GM18520 (cell line): ENCODE data around the gene FBXL16.
A peak's percentile ranks its signal among the peaks of the same experiment; 100 is the strongest.

Experiments
- ATAC-seq: cut with Tn5 transposase; IDR thresholded peaks from one replicate; pipeline ENCODE4 v1.9.1; 2021; ENCODE audit not compliant: unreplicated experiment

Gene FBXL16

DNA sequence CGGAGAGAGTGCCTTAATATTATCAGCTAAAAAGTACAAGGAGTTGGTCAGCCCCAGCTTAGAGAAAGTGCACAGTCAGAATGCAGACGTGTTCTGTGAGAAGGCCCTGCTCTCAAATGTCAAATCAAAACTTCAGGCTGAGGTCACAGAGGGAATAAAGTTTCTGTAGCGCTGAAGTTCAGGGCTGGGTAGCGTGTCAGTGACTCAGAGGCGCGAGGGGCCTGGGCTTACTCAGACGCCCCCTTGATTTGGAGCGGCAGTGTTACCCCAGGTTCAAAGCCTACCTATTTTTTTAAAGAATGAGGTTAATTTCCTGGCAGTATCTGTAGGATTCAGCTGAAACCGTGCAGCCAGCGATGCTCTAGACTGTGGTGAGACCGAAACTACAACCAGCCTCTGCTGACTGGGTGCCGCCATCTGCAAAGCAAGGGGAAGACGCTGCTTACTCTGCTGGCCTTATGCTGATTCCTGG, 30.4 kb upstream of the FBXL16 start:
- no peak for ATAC-seq

DNA sequence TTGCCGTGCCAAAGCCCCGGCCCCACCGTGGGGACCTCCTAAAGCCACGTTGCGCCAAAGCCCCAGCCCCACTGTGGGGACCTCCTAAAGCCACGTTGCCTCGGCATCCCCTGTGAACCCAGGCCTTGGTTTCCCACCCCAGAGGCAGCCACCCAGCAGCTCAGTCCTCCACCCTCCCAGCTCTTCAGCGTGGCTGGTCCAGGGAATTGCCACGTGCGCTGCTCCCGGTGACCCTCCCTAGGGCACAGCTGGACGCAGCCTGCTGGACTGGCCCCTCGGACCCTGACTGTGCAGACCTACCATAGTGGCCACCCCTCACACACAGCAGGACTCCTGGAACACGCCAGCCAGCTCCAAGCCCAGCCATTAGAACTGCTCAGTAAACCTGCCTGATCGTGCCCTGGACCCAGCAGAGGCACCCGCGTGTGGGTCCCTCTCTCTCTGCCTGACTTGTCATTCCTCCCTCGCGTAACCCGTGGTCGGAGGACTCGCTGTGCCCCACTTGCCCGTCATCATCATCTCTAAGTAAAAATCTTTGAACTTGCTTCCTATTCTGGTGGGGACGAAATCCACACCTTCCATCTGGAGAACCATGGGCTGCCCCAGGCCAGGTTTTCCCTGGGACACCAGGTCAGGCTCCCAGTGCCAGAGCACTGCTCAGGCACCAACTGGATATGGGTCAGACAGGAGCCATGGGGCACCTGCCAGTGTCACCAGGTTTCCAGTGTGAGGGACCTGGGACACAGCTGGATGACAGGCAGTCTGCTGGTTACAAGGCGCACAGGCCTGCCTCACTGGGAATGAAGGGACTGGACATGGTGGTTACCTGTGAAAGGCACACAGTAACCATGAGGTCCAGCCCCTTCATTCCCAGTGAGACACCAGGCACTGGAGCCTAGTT, 29.6 kb upstream of the FBXL16 start:
- no peak for ATAC-seq

DNA sequence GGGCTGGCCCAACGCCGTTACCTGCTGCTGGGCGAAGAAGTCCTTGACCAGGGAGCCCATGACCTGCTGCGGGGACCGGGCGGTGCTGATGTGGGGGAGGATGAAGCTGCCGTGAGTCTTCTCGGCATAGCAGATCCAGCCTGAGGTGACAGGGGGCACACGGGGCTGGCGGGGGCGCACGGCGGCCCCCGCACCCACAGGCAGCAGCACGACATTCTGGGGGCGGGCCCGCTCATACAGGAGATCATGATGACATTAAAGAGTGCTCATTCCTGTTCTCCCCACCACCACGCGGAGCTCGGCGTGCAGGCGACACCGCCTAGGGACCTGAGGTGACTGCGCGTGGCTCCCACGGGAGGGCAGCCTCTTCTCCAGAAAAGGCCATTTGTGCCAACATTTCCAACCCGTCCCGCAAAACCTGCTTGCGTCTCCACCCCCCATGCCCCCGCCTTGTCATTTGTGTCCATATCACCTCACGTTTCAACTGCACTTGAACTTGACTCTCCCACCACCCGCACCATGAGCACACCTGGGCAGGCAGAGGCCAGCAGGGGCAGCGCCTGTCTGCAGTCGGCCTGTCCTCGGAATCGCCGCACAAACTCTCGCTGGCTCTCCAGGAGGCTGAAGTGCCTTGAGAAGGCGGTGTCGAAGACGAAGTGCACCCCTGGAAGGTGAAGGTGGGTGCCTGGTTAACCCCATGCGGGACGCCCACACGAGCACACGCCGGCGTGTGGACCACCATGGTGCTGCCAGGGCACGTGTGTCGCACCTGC, 28.8 kb upstream of the FBXL16 start:
- no peak for ATAC-seq

DNA sequence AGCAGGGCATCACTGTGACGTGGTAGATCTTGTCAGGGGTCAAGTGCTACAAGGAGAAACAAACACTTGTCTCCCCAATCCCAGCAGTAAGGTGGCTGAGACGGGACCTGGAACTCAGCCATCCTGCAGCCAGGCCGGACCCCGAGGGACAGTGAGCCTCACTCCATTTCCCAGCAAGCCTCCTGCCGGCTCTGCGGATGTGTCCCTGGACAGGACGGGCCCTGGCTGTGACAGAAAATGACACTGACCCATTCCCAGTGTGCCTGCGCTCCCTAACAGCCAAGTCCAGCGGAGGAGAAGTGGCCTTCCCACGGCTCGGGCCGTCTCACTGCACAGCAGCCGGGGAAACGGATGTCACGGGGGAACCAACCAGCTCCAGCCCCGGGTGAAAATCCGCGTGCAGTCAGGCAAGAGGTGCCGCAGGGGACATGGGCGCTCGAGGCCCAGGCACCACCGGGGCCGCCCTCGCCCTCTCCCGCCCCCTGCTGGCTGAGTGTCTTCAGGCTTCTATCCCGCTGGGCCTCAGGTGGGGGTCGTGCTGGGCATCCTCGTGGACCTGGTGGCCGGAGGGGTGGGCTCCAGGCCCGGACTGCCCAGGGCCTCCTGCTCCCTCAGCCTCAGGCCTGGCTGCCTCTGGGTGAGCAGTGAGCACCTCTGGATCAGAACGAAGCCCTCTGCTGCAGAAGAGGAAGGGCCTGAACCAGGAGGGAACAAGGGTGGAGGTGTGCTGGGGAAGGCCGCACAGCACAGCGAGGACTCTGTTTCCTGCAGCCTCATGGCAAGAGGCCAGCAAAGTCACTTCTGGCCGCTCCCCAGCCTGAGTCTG, 28.0 kb upstream of the FBXL16 start:
- no peak for ATAC-seq

- no peak for ATAC-seq
These were observed 27.3 kb upstream of the FBXL16 start for GRCh38 chr16:732936-733335.

- no peak for ATAC-seq
These were observed 26.7 kb upstream of the FBXL16 start for GRCh38 chr16:732332-732731.

- no peak for ATAC-seq
These were observed 25.3 kb upstream of the FBXL16 start for GRCh38 chr16:730666-731509.

- no peak for ATAC-seq
These were observed 24.4 kb upstream of the FBXL16 start for GRCh38 chr16:729768-730665.

DNA sequence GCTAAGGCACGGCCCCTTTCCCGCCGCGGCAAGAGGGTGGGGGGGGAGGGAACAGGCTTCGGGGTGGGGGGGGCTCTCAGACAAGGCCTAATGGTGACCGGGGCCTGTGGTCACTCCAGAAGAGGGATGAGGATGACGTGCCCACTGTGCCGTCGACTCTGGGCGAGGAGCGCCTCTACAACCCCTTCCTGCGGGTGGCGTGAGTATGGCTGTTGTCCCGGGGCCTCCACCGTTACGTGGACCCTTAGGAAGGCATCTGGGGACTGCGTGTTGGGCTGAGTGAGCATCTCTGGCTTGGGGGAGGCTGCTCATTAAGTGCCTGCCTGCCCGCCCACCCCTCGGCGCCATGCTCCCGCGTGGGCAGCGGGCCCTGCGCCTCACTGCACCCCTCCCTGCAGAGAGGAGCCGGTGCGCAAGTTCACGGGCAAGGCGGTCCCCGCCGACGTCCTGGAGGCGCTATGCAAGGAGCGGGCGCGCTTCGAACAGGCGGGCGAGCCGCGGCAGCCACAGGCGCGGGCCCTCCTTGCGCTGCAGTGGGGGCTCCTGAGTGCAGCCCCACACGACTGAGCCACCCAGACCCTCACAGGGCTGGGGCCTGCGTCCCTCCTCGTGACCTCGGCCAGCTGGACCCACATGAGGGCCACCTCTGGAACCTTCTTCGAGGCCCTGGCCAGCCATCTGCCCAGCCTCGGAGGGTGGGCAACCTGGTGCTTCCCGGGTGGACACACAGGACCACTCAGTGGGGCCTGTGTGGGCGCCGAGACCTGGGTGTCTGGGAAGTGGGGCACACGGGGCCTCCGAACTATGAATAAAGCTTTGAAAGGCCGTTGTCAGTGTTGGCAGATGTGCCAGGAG, 23.5 kb upstream of the FBXL16 start:
- ATAC-seq: no peak

DNA sequence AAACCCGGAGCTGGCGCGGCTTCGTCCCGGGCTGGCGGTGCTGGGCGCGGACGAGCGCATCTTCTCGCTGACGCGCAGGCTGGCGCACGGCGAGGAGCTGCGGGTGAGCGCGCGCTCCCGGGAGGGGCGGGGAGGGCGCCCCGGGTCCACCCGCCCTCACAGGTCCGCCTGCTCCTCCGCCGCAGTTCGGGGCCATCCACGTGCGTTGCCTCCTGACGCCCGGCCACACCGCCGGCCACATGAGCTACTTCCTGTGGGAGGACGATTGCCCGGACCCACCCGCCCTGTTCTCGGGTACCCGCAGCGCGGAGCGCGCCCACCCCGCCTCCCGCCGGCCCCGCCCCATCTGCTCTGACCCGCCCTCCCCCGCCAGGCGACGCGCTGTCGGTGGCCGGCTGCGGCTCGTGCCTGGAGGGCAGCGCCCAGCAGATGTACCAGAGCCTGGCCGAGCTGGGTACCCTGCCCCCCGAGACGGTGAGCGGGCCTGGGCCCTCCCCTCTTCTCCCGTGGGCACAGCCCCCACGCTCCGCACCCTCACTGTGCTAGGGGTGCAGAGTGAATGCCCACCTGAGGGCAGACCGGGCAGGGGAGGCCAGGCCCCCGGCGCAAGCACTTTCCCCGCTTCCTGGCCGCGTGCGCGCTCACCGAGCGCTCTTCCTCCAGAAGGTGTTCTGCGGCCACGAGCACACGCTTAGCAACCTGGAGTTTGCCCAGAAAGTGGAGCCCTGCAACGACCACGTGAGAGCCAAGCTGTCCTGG, 22.7 kb upstream of the FBXL16 start:
- peak; percentile 31 for ATAC-seq

DNA sequence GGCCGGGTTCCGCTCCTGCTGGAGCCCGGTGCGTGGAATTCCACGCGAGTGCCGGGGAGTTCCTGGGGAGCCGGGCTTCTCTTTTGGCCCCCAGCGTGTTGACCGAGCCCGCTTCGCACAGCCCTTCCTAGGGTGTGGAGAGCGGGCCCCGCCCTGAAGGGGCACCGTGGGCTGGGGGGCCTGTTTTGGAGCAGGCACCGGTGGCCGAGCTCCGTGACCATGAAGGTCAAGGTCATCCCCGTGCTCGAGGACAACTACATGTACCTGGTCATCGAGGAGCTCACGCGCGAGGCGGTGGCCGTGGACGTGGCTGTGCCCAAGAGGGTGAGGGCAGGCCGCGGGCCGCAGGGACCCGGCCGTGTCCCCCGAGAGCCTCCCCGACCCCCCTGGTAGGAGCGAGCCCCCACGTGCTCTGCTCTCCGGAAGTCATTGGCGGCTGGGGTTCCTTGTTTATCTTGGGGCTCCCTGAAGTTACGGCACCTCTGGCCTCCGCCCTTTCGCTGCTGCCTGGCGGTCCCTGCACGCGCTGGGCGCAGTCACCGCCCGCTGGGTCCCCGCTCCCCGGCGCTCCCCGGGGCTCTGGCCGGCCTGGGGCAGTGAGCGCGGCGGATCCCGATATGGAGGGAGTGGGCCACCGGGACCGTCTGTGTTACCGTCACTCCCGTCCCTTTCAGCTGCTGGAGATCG, 21.8 kb upstream of the FBXL16 start:
- ATAC-seq: no peak

- no peak for ATAC-seq
These were observed 21.1 kb upstream of the FBXL16 start, which contains the start of the genes CCDC78 and HAGHL for GRCh38 chr16:726438-727290. Gene CCDC78 (minus strand): TSS chr16:726443. CDS start chr16:726367, 76 bp downstream. Gene HAGHL (plus strand): TSS chr16:727106. CDS start chr16:727510, 404 bp downstream.

DNA sequence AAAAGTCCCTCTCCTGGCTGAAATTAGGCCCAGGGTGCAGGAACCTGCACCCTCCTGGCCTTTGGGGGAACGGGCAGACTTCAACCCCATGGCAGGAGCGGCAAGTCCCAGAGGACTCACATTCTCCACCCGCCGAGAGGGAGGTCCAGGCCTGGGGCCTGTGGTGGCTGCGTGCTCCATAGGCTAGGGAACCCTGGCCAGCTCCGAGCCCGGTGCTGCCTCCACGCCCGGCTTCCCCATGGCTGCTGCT, 20.5 kb upstream of the FBXL16 start:
- ATAC-seq: no peak

DNA sequence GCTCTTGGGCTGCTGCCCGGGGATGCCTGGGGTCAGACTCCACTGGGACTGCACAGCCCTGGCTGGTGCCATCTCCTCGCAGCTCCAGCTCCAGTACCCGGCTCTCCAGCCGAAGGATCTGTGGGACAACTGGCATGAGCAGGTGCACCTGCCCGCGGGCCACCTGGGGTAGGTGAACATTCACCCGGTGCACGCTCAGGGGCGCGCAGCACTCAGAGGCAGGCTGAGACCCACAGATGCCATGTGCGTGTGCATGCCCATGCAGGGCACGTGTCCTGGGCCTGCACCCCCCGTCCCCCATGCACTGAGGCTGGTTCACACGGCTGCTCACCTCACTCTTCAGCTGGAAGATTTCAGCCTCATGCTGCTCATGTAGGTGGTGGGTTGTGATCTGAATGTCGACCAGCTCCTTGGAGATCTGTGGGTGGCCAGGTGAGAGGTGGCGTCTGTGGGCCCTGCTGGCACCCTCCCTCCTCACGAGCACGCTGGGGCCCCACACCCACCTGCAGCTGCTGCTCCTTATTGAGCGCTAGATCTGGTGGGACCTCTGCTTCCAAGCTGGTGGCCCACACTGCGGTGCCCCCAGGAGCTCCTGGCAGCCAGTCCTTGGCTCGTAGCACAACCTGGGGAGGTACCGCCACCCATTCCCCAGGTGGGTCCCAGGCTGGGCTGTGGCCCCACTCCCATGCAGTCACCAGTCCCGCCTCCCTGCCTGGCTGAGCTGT, 20.0 kb upstream of the FBXL16 start:
- ATAC-seq: no peak

DNA sequence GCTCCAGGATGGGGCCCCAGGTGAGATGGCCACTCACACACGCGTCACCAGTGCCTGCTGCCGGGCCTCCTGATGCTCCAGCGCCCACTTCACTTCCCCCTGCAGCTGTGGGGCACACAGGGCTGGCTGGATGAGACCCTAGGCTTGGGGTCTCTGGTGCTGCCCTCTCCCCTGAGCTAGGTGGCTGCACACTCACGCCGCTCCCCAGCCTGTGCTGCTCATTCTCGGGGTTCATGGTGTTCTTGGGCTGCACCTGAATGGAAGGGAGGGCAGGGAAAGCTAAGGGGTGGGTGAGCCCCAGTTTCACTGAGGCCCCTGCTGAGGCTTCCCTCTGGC, 19.4 kb upstream of the FBXL16 start:
- ATAC-seq: no peak
